Astrocyte (in vitro differentiated cells and primary cell): Measurements from ENCODE around the gene SLC5A6.
A peak's percentile ranks its signal among the peaks of the same experiment; 100 is the strongest.

Experiments used
- CTCF ChIP-seq: IDR thresholded peaks from 2 replicates; pipeline ENCODE4 v1.5.1; 2011; ENCODE audit warnings: low read depth, mild to moderate bottlenecking, inconsistent platforms, low read length, moderate library complexity; ENCODE audit not compliant: insufficient read depth
- EZH2 ChIP-seq: IDR thresholded peaks from 2 replicates; pipeline ENCODE4 v1.6.1; 2012; ENCODE audit warnings: mild to moderate bottlenecking, low read length, inconsistent platforms; ENCODE audit not compliant: insufficient read depth

- peak; percentile 34 for TF ChIP-seq CTCF
- TF ChIP-seq EZH2, result no peak
These were observed 38.0 kb upstream of the SLC5A6 start for GRCh38 chr2:27249891-27250651.
